K562 (cell line): ENCODE results near the gene SOSTDC1. TPM values are rescaled to one million over a fixed set of nuclear protein-coding genes. Genes with fewer than 3 reads are reported as not detected.

Source experiments
- ATF3 ChIP-seq, 2 experiments: fragments of 450-650 bp in 1 of 2; sonication (generic) in 1 of 2; formaldehyde crosslinking in 1 of 2; IDR thresholded peaks in 1 of 2; conservative IDR thresholded peaks in 1 of 2; 2 replicates each; pipeline versions ENCODE4 v1.6.1 to v1.8.1; 2016 to 2023; ENCODE audit warnings: mild to moderate bottlenecking in 2 of 2, moderate library complexity in 2 of 2, inconsistent platforms in 1 of 2, missing genetic modification reagents in 1 of 2
- FOXO4 ChIP-seq: fragments of 450-650 bp; formaldehyde crosslinking; IDR thresholded peaks from 2 replicates; pipeline ENCODE4 v1.4.0; 2020; ENCODE audit warnings: mild to moderate bottlenecking, moderate library complexity
- HOMEZ ChIP-seq: fragments of 250-450 bp; sonication (Bioruptor Pico); IDR thresholded peaks from 2 replicates; pipeline ENCODE4 v1.4.0; 2020; ENCODE audit warnings: mild to moderate bottlenecking, moderate library complexity
- MBD2 ChIP-seq: sonication (generic); IDR thresholded peaks from 2 replicates; pipeline ENCODE4 v1.6.1; 2016; ENCODE audit warnings: low read depth, borderline replicate concordance
- NFE2L1 ChIP-seq: fragments of 450-650 bp; IDR thresholded peaks from 2 replicates; pipeline ENCODE4 v1.6.1; 2016; ENCODE audit warnings: missing genetic modification characterization, low read depth, mild to moderate bottlenecking, missing compliant biosample characterization, moderate library complexity, borderline replicate concordance
- PTBP1 ChIP-seq: fragments of 200-400 bp; formaldehyde crosslinking; IDR thresholded peaks from 2 replicates; pipeline ENCODE4 v1.6.1; 2017; ENCODE audit warnings: low read depth, low read length
- RREB1 ChIP-seq: fragments of 250-450 bp; sonication (Bioruptor Pico); IDR thresholded peaks from 2 replicates; pipeline ENCODE4 v1.4.0; 2020
- TCF15 ChIP-seq: fragments of 250-450 bp; sonication (Bioruptor Pico); IDR thresholded peaks from 2 replicates; pipeline ENCODE4 v1.8.0; 2022; ENCODE audit warnings: moderate library complexity, mild to moderate bottlenecking, inconsistent platforms
- ZNF583 ChIP-seq: fragments of 250-450 bp; sonication (Bioruptor Pico); IDR thresholded peaks from 2 replicates; pipeline ENCODE4 v1.4.0; 2020
- ZNF592 ChIP-seq: fragments of 450-650 bp; IDR thresholded peaks from 2 replicates; pipeline ENCODE4 v1.6.1; 2017; ENCODE audit warnings: antibody characterized with exemption, mild to moderate bottlenecking
- polyA plus RNA-seq, 8 experiments: library from polyadenylated mRNA; depleted of rRNA in 4 of 8; stranded (reverse) in 5 of 8; unstranded in 3 of 8; fragments of >200 nt; fragmentation: Nextera tagmentation in 2 of 8; fragmentation: Illumina TruSeq in 1 of 8; extraction: Ambion mirVana in 2 of 8; extraction: Trizol in 1 of 8; gene quantifications; 2 replicates each; pipeline versions ENCODE4 v1.2.1 to v1.2.3, GENCODE V29; 2011 to 2014; ENCODE audit warnings: inconsistent platforms in 1 of 8, missing spikeins in 1 of 8
- total RNA-seq, 7 experiments: library from RNA; depleted of rRNA in 6 of 7; stranded (reverse); fragments of >200 nt in 6 of 7; fragmentation: Illumina TruSeq in 2 of 7; extraction: Trizol in 2 of 7; gene quantifications; 2 replicates each; pipeline versions ENCODE4 v1.2.1 to v1.2.3, GENCODE V29; 2011 to 2021; ENCODE audit warnings: low replicate concordance in 1 of 7

SOSTDC1 gene
- total and polyA plus RNA-seq, 9 of the 15 experiments (the other 6 are each of a cell fraction or from before 2014, with no cell fraction given) = 8.3 to 48.6 (median 15.9) TPM

GRCh38 chr7:16433568-16434122 lies 31.9 kb downstream of the SOSTDC1 start (continued):
- no peak for TF ChIP-seq RREB1 (CRISPR knock-in tag)
- no peak for TF ChIP-seq ZNF583
- TF ChIP-seq ATF3 (IDR thresholded peaks at IDR 0.05) = peak; percentile 25; the same call in 1 of the 2 replicates
- TF ChIP-seq ATF3 (CRISPR knock-in tag; conservative IDR thresholded peaks at IDR 0.05) = no peak; the same call in 1 of the 2 replicates
- no peak for TF ChIP-seq HOMEZ (CRISPR knock-in tag)
- no peak for TF ChIP-seq FOXO4 (CRISPR knock-in tag)
- TF ChIP-seq NFE2L1 (tag) = no peak
- TF ChIP-seq ZNF592 = peak; percentile 81
- no peak for TF ChIP-seq PTBP1
- TF ChIP-seq TCF15 (CRISPR knock-in tag) = no peak
- no peak for TF ChIP-seq MBD2
